Breast epithelium (tissue), 4 donors: ENCODE data around the gene REV3L. TPM values are rescaled to one million over a fixed set of nuclear protein-coding genes. Genes with fewer than 3 reads are reported as not detected.

Source experiments
- DNase-seq, 2 donors: peaks; one replicate each; pipeline ENCODE4 v3.0.0-alpha.2; 2019; ENCODE audit warnings: low spot score in 2 of 2
- H3K27ac ChIP-seq, 2 donors: fragments of 200-600 bp; sonication (generic) in 1 of 2; one replicate each; pipeline ENCODE4 v1.5.1; 2016 to 2019; ENCODE audit warnings: mild to moderate bottlenecking in 1 of 2
- H3K27me3 ChIP-seq, 2 donors: fragments of 200-600 bp; sonication (generic) in 1 of 2; one replicate each; pipeline versions ENCODE4 v1.5.1 to v1.6.0; 2017 to 2019; ENCODE audit warnings: control low read depth in 1 of 2, mild to moderate bottlenecking in 1 of 2
- H3K36me3 ChIP-seq: fragments of 200-600 bp; one replicate; pipeline ENCODE4 v1.5.1; 2019
- H3K4me1 ChIP-seq, 2 donors: fragments of 200-600 bp; sonication (generic); one replicate each; pipeline ENCODE4 v1.5.1; 2016 to 2019; ENCODE audit warnings: control low read depth in 1 of 2
- H3K4me3 ChIP-seq, 3 donors: fragments of 200-600 bp; sonication (generic); 1 replicate in 2 of 3; 2 replicates in 1 of 3; pipeline ENCODE4 v1.5.1; 2016 to 2019; ENCODE audit warnings: mild to moderate bottlenecking in 3 of 3, moderate library complexity in 2 of 3
- H3K9me3 ChIP-seq, 2 donors: fragments of 200-600 bp; sonication (generic) in 1 of 2; one replicate each; pipeline ENCODE4 v1.5.1; 2016 to 2019; ENCODE audit warnings: control low read depth in 1 of 2
- POLR2A ChIP-seq: fragments of 450-650 bp; IDR thresholded peaks from one replicate; pipeline ENCODE4 v1.6.1; 2016; ENCODE audit warnings: antibody characterized with exemption, mild to moderate bottlenecking, moderate library complexity
- POLR2AphosphoS5 ChIP-seq, 3 donors: sonication (generic); formaldehyde crosslinking; IDR thresholded peaks; one replicate each; pipeline ENCODE4 v1.6.1; 2017; ENCODE audit warnings: antibody characterized with exemption in 3 of 3
- intact Hi-C: fragments of 100-400 bp; cut with DNase I; formaldehyde crosslinking; loops from one replicate; pipeline ENCODE4 v1.15.1; 2023; ENCODE audit warnings: low total_unique reads
- total RNA-seq, 3 donors: library from RNA; depleted of rRNA; stranded (reverse); fragments of >200 nt; gene quantifications; one replicate each; pipeline ENCODE4 v1.1.0, GENCODE V29; 2016
- TF ChIP-seq, protein P1 (sequence below), 3 donors: fragments of 450-650 bp; IDR thresholded peaks; one replicate each; pipeline ENCODE4 v1.5.1; 2016 to 2017; ENCODE audit warnings: antibody characterized with exemption in 3 of 3, mild to moderate bottlenecking in 3 of 3, moderate library complexity in 3 of 3

The REV3L gene
- total RNA-seq, 3 donors from 2014 or later, result 50.3 to 108 (median 82.3) TPM

DNA sequence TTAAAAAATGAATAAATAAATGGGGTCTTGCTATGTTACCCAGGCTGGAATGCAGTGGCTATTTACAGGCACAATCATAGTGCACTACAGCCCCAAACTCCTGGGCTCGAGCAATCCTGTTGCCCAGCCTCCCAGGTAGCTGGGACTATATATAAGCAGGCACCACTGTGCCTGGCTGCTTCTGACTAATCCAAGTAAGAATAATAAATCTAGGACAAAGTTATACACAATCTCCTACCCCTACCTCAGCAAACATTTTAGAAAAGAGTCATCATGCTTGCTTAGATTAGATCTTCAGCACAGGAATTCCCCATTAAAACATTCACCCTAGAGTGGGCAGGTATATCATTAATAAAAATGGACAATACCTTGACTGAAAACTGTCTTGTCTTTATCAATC is 124.6 kb downstream of the REV3L start:
- no peaks in the 10 kb centered on the region for H3K36me3 ChIP-seq
- no peak for TF ChIP-seq POLR2AphosphoS5 (IDR thresholded peaks at IDR 0.05)
- TF ChIP-seq, protein P1, sequence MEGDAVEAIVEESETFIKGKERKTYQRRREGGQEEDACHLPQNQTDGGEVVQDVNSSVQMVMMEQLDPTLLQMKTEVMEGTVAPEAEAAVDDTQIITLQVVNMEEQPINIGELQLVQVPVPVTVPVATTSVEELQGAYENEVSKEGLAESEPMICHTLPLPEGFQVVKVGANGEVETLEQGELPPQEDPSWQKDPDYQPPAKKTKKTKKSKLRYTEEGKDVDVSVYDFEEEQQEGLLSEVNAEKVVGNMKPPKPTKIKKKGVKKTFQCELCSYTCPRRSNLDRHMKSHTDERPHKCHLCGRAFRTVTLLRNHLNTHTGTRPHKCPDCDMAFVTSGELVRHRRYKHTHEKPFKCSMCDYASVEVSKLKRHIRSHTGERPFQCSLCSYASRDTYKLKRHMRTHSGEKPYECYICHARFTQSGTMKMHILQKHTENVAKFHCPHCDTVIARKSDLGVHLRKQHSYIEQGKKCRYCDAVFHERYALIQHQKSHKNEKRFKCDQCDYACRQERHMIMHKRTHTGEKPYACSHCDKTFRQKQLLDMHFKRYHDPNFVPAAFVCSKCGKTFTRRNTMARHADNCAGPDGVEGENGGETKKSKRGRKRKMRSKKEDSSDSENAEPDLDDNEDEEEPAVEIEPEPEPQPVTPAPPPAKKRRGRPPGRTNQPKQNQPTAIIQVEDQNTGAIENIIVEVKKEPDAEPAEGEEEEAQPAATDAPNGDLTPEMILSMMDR (IDR thresholded peaks at IDR 0.05), result no peak
- no peak for TF ChIP-seq POLR2A
- no peak overlapping the region for H3K4me3 ChIP-seq
- no peak for DNase-seq
- intact Hi-C loops, result no loop called here
- H3K9me3 ChIP-seq, result no peaks in the 10 kb centered on the region
- H3K27me3 ChIP-seq, result no peaks in the 10 kb centered on the region
- H3K27ac ChIP-seq, result no peak overlapping the region
- H3K4me1 ChIP-seq, result no peaks in the 10 kb centered on the region

DNA sequence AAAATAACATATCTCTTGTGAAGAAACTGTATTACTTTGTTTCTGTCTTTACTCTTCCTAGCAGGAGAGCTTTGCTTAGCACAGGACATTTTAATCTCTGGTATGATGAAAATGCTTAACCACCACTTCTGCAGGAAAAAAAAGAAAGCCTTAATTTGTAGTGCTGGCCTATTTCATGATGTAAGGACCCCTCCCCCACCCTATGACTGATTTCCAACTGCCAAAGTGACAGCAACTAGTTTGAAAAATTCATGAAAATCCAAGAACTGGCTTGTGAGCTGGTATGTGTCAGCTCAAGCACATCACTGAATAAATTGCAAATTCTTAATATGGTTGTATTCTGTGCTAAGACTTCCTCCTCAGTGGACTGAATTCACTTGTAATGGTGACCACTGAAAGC is 125.3 kb downstream of the REV3L start:
- no peak overlapping the region for H3K4me3 ChIP-seq
- TF ChIP-seq POLR2A, result no peak
- TF ChIP-seq POLR2AphosphoS5 (IDR thresholded peaks at IDR 0.05), result no peak
- TF ChIP-seq, protein P1 (IDR thresholded peaks at IDR 0.05), result no peak
- H3K27me3 ChIP-seq, result no peaks in the 10 kb centered on the region
- no peak overlapping the region for H3K27ac ChIP-seq
- H3K36me3 ChIP-seq, result no peaks in the 10 kb centered on the region
- H3K9me3 ChIP-seq, result no peaks in the 10 kb centered on the region
- no peaks in the 10 kb centered on the region for H3K4me1 ChIP-seq
- DNase-seq, result no peak
- intact Hi-C loops, result no loop called here

DNA sequence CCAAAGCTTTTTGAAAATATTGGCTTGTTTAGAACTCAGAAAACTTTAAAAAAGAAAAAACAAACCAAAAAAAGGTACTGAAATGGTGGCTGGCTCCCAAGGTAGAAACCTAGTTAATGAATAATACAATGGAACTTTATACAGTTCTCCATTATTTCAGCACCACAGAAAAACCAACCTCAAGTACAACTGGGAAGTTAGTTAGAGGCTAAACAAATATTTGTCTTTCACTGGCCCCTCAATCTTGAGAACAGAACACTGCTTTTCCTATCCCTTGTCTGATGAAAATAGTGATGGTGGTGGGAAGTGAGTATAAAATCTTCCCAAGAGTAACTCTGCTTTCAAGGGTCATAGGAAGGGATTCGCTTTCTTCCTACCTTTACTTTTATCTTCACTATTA is 126.5 kb downstream of the REV3L start:
- no peak for TF ChIP-seq POLR2A
- TF ChIP-seq, protein P1 (IDR thresholded peaks at IDR 0.05), result no peak
- no peak for TF ChIP-seq POLR2AphosphoS5 (IDR thresholded peaks at IDR 0.05)
- Histone ChIP-seq H3K4me3 (no peak overlapping the region), H3K27me3 (no peaks in the 10 kb centered on the region), H3K36me3 (no peaks in the 10 kb centered on the region), H3K9me3 (no peaks in the 10 kb centered on the region), H3K4me1 (no peaks in the 10 kb centered on the region), H3K27ac (no peak overlapping the region)
- intact Hi-C loops, result no loop called here
- no peak for DNase-seq

DNA sequence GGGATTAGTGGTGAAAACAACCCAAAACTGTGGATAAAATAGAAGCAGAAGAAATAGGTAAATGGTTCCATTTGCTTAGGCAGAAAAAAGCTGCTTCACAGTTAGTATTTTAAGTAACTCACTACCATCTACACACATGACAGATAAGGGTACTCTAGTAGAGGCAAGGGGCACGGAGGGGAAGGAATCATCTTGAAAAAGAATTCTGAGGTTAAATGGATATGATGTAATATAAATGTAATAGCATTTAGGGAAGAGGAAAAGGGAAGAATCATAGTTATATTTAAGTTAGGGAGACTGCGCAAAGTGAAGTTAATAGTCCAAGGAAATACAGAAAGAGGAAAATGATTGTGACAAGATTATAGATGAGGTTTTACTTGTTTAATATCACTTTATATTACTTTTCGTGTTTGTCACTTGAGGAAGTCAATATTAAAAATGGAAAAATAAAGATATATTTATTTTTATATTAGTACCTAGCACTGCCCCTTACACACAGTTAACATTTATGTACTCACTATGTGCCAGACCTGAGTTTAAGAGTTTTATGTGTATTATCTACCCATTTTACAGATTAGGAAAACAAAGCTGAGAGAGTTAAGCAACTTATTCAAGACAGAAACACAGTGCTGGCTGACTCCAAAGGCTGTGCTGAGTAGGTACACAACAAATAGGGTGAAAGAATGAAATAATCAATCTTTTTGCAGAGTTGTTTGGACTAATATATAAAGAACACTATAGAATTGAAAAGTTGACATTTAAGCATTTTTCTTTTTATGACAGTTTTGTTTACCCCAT is 128.1 kb downstream of the REV3L start:
- no peaks in the 10 kb centered on the region for H3K36me3 ChIP-seq
- no peak overlapping the region for H3K27ac ChIP-seq
- no peak overlapping the region for H3K4me3 ChIP-seq
- H3K27me3 ChIP-seq, result no peaks in the 10 kb centered on the region
- no peak for DNase-seq
- no peaks in the 10 kb centered on the region for H3K4me1 ChIP-seq
- intact Hi-C loops, result no loop called here
- TF ChIP-seq, protein P1 (IDR thresholded peaks at IDR 0.05), result no peak
- TF ChIP-seq POLR2AphosphoS5 (IDR thresholded peaks at IDR 0.05), result no peak
- no peak for TF ChIP-seq POLR2A
- H3K9me3 ChIP-seq, result no peaks in the 10 kb centered on the region

DNA sequence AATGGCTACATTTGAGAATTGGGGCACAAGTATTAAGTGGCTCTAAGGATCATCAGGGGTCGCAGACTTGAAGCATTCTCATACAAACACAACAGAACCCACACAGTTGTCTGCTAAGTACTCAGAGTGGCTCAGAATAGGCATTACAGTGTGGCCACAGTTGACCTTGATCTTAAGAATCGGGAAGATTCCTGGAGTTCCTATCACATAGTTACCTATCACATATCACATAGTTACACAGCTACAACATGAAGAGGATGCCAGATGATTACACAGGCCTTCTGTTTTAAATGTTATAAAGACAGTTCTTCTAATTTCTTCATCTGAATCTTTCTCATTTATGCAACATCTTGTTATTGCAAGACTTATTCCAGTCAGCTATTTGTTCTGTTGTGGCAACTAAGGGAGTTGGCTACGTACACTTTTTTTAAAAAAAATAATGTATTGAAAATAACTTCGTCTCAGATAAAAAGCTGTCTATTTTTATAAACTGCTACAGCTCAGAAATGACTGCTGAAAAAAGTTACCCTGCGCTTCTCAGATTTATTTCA is 129.0 kb downstream of the REV3L start:
- H3K9me3 ChIP-seq, result no peaks in the 10 kb centered on the region
- H3K4me3 ChIP-seq, result no peak overlapping the region
- H3K27ac ChIP-seq, result no peak overlapping the region
- H3K27me3 ChIP-seq, result no peaks in the 10 kb centered on the region
- intact Hi-C loops, result no loop called here
- DNase-seq, result no peak
- H3K4me1 ChIP-seq, result no peaks in the 10 kb centered on the region
- H3K36me3 ChIP-seq, result no peaks in the 10 kb centered on the region
- TF ChIP-seq POLR2A (no peak), POLR2AphosphoS5 (IDR thresholded peaks at IDR 0.05) (no peak)
- TF ChIP-seq, protein P1 (IDR thresholded peaks at IDR 0.05), result no peak
